HG03039 (cell line): ENCODE measurements around the gene PARD6A.

ENCODE experiments used
- ATAC-seq: cut with Tn5 transposase; IDR thresholded peaks from one replicate; pipeline ENCODE4 v1.9.1; 2021; ENCODE audit warnings: mild to moderate bottlenecking, moderate library complexity; ENCODE audit not compliant: unreplicated experiment

The PARD6A gene

GRCh38 chr16:67666032-67666551 lies 5.3 kb downstream of the PARD6A start:
- ATAC-seq, result no peak

- peak; percentile 46 for ATAC-seq
These were observed 6.0 kb downstream of the PARD6A start, which contains the start of the genes C16orf86 and ENKD1 for GRCh38 chr16:67666559-67667452. TSS of gene C16orf86 (plus strand) at chr16:67666814. CDS start at chr16:67666971, 157 bp downstream. TSS of gene ENKD1 (minus strand) at chr16:67666750. CDS start at chr16:67666442, 308 bp downstream.

- no peak for ATAC-seq
These were observed 6.7 kb downstream of the PARD6A start for GRCh38 chr16:67667453-67667816.

- ATAC-seq, result peak; percentile 43
These were observed 7.2 kb downstream of the PARD6A start for GRCh38 chr16:67667817-67668494.

- no peak for ATAC-seq
These were observed 7.9 kb downstream of the PARD6A start for GRCh38 chr16:67668495-67669157.

GRCh38 chr16:67669499-67670101 lies 8.8 kb downstream of the PARD6A start:
- ATAC-seq, result no peak

- ATAC-seq, result no peak
These were observed 11.5 kb downstream of the PARD6A start for GRCh38 chr16:67672306-67672705.

- no peak for ATAC-seq
These were observed 12.2 kb downstream of the PARD6A start for GRCh38 chr16:67672739-67673662.

GRCh38 chr16:67673712-67674580 lies 13.2 kb downstream of the PARD6A start:
- ATAC-seq, result no peak

GRCh38 chr16:67674851-67675578 lies 14.3 kb downstream of the PARD6A start:
- ATAC-seq, result no peak

GRCh38 chr16:67675579-67675935 lies 14.8 kb downstream of the PARD6A start:
- ATAC-seq, result no peak

- no peak for ATAC-seq
These were observed 15.2 kb downstream of the PARD6A start for GRCh38 chr16:67675999-67676398.

- ATAC-seq, result no peak
These were observed 15.8 kb downstream of the PARD6A start for GRCh38 chr16:67676516-67676915.

GRCh38 chr16:67676939-67677338 lies 16.2 kb downstream of the PARD6A start:
- ATAC-seq, result no peak

GRCh38 chr16:67677712-67678111 lies 17.0 kb downstream of the PARD6A start:
- ATAC-seq, result no peak

GRCh38 chr16:67678354-67679023 lies 17.7 kb downstream of the PARD6A start:
- ATAC-seq, result no peak
